ENCODE results near the gene DOK6.

DOK6 gene

GRCh38 chr18:69538849-69539248 lies 138.2 kb downstream of the DOK6 start:
- DNase-seq (ENCODE audit: low read depth, low spot score): no peak

GRCh38 chr18:69539404-69539803 lies 138.7 kb downstream of the DOK6 start:
- no peak for DNase-seq (ENCODE audit: low read depth, low spot score)

- DNase-seq (ENCODE audit: low read depth, low spot score): no peak
Measured at GRCh38 chr18:69556228-69556627, 155.5 kb downstream of the DOK6 start.

- DNase-seq (ENCODE audit: low read depth, low spot score): no peak
Measured at GRCh38 chr18:69557282-69557681, 156.6 kb downstream of the DOK6 start.

GRCh38 chr18:69558052-69558451 lies 157.4 kb downstream of the DOK6 start:
- no peak for DNase-seq (ENCODE audit: low read depth, low spot score)

- no peak for DNase-seq (ENCODE audit: low read depth, low spot score)
Measured at GRCh38 chr18:69559604-69560003, 158.9 kb downstream of the DOK6 start.

- DNase-seq (ENCODE audit: low read depth, low spot score): no peak
Measured at GRCh38 chr18:69564602-69565001, 163.9 kb downstream of the DOK6 start.

- DNase-seq (ENCODE audit: low read depth, low spot score): no peak
Measured at GRCh38 chr18:69567813-69568488, 167.3 kb downstream of the DOK6 start.

- no peak for DNase-seq (ENCODE audit: low read depth, low spot score)
Measured at GRCh38 chr18:69569133-69569532, 168.4 kb downstream of the DOK6 start.

- DNase-seq (ENCODE audit: low read depth, low spot score): no peak
Measured at GRCh38 chr18:69574401-69574800, 173.7 kb downstream of the DOK6 start.

- DNase-seq (ENCODE audit: low read depth, low spot score): no peak
Measured at GRCh38 chr18:69580107-69580506, 179.4 kb downstream of the DOK6 start.

GRCh38 chr18:69584429-69584828 lies 183.7 kb downstream of the DOK6 start:
- no peak for DNase-seq (ENCODE audit: low read depth, low spot score)

GRCh38 chr18:69585696-69586095 lies 185.0 kb downstream of the DOK6 start:
- DNase-seq (ENCODE audit: low read depth, low spot score): no peak

- no peak for DNase-seq (ENCODE audit: low read depth, low spot score)
Measured at GRCh38 chr18:69586537-69586936, 185.8 kb downstream of the DOK6 start.

- DNase-seq (ENCODE audit: low read depth, low spot score): no peak
Measured at GRCh38 chr18:69588301-69588700, 187.6 kb downstream of the DOK6 start.

- no peak for DNase-seq (ENCODE audit: low read depth, low spot score)
Measured at GRCh38 chr18:69590150-69590549, 189.5 kb downstream of the DOK6 start.

- no peak for DNase-seq (ENCODE audit: low read depth, low spot score)
Measured at GRCh38 chr18:69596345-69596744, 195.7 kb downstream of the DOK6 start.

- no peak for DNase-seq (ENCODE audit: low read depth, low spot score)
Measured at GRCh38 chr18:69597561-69597960, 196.9 kb downstream of the DOK6 start.

- DNase-seq (ENCODE audit: low read depth, low spot score): no peak
Measured at GRCh38 chr18:69599377-69599776, 198.7 kb downstream of the DOK6 start.

GRCh38 chr18:69612242-69612641 lies 211.6 kb downstream of the DOK6 start:
- no peak for DNase-seq (ENCODE audit: low read depth, low spot score)

GRCh38 chr18:69616114-69616513 lies 215.4 kb downstream of the DOK6 start:
- no peak for DNase-seq (ENCODE audit: low read depth, low spot score)

- no peak for DNase-seq (ENCODE audit: low read depth, low spot score)
Measured at GRCh38 chr18:69617408-69617807, 216.7 kb downstream of the DOK6 start.

- no peak for DNase-seq (ENCODE audit: low read depth, low spot score)
Measured at GRCh38 chr18:69617888-69618287, 217.2 kb downstream of the DOK6 start.

GRCh38 chr18:69622184-69622583 lies 221.5 kb downstream of the DOK6 start:
- no peak for DNase-seq (ENCODE audit: low read depth, low spot score)
